Thoracic aorta (tissue), 2 donors: Measurements from ENCODE around the gene SNAPC4. TPM values are rescaled to one million over a fixed set of nuclear protein-coding genes. Genes with fewer than 3 reads are reported as not detected.

ENCODE experiments used
- ATAC-seq: fragments of 150-250 bp; one replicate; pipeline ENCODE4 v1.8.0; 2017; ENCODE audit warnings: low read depth; ENCODE audit not compliant: insufficient number of reproducible peaks, low FRiP score
- DNase-seq: peaks from one replicate; pipeline ENCODE4 v3.0.0-alpha.2; 2020; ENCODE audit warnings: low spot score
- H3K27ac ChIP-seq, 2 donors: fragments of 200-600 bp; sonication (generic); 1 replicate in 1 of 2; 2 replicates in 1 of 2; pipeline ENCODE4 v1.5.1; 2016; ENCODE audit warnings: mild to moderate bottlenecking in 2 of 2, moderate library complexity in 2 of 2
- H3K27me3 ChIP-seq: fragments of 200-600 bp; sonication (generic); replicated peaks from 2 replicates; pipeline ENCODE4 v1.6.0; 2016; ENCODE audit warnings: mild to moderate bottlenecking; ENCODE audit not compliant: insufficient read depth
- H3K36me3 ChIP-seq: fragments of 200-600 bp; sonication (generic); one replicate; pipeline ENCODE4 v1.5.1; 2016
- H3K4me1 ChIP-seq, 2 donors: fragments of 200-600 bp; sonication (generic); 1 replicate in 1 of 2; 2 replicates in 1 of 2; pipeline versions ENCODE4 v1.5.1 to v1.6.0; 2016; ENCODE audit warnings: low read depth in 2 of 2, mild to moderate bottlenecking in 1 of 2; ENCODE audit not compliant: control insufficient read depth in 1 of 2
- H3K4me3 ChIP-seq: fragments of 200-600 bp; sonication (generic); 2 replicates; pipeline ENCODE4 v1.5.1; 2016; ENCODE audit warnings: mild to moderate bottlenecking
- H3K9me3 ChIP-seq: fragments of 200-600 bp; sonication (generic); 2 replicates; pipeline ENCODE4 v1.5.1; 2016
- total RNA-seq, 2 donors: library from RNA; depleted of rRNA; stranded (reverse); fragments of >200 nt; gene quantifications; one replicate each; pipeline versions ENCODE4 v1.1.0 to v1.2.3, GENCODE V29; 2016
- TF ChIP-seq, protein P1 (sequence below): fragments of 200-600 bp; sonication (generic); IDR thresholded peaks from one replicate; pipeline ENCODE4 v1.5.1; 2019; ENCODE audit warnings: antibody characterized with exemption

Gene SNAPC4
- total RNA-seq, 2 donors from 2014 or later = 8.0 to 8.5 TPM

DNA sequence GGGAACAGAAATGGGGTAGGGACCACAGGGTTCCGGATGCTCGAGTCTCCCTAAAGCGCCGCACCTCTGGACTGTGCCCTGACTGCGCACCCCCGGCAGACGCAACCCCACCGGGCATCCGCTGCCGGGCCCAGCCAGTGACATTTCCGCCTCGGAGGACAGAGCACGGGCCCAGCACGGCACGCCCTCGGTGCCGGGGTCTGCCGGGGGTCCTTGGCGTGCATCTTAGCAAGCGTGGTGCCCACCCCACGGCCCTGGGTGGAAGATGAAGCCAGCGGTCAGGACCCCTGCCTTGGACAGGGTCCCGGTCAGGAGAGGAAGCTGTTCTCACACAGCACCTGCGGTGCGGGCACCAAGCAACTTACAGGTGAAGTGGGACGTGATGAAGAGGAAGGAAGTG is 32.6 kb upstream of the SNAPC4 start:
- Histone ChIP-seq H3K27ac (no peak overlapping the region), H3K4me1 (peaks cover 6 to 14% of the 10 kb centered on the region in 2 donors), H3K9me3 (no peaks in the 10 kb centered on the region), H3K27me3 (no peaks in the 10 kb centered on the region), H3K4me3 (no peak overlapping the region), H3K36me3 (peaks cover 32% of the 10 kb centered on the region)
- ATAC-seq (no peak), DNase-seq (no peak)
- TF ChIP-seq, protein P1, sequence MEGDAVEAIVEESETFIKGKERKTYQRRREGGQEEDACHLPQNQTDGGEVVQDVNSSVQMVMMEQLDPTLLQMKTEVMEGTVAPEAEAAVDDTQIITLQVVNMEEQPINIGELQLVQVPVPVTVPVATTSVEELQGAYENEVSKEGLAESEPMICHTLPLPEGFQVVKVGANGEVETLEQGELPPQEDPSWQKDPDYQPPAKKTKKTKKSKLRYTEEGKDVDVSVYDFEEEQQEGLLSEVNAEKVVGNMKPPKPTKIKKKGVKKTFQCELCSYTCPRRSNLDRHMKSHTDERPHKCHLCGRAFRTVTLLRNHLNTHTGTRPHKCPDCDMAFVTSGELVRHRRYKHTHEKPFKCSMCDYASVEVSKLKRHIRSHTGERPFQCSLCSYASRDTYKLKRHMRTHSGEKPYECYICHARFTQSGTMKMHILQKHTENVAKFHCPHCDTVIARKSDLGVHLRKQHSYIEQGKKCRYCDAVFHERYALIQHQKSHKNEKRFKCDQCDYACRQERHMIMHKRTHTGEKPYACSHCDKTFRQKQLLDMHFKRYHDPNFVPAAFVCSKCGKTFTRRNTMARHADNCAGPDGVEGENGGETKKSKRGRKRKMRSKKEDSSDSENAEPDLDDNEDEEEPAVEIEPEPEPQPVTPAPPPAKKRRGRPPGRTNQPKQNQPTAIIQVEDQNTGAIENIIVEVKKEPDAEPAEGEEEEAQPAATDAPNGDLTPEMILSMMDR = no peak

DNA sequence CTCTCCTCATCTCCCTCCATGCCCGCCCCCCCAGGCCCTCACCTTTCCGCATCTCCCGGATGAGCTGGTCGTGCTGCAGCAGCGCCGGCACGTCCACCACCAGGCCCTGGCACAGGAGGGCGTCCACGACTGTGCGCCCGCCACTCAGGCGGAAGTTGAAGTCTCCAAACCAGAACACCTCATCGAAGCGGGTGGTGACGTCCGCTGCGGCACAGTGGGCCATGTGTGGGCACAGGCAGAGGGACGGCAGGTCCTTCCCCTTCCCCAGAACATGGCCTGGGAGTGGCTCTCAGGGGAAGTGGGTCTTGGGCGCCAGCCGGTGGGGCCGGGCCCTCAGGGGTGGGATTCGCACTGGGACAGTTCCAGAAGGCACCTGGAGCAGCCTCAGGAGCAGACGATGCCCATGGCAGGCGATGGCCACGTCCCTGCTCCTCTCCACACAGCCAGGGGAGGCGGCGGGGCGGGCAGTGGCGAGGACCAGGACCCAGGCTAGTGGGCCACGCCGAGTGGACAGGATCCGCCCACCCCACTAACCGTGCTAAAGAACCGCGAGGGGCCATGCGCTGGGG is 31.9 kb upstream of the SNAPC4 start:
- TF ChIP-seq, protein P1 = no peak
- H3K27me3 ChIP-seq = no peaks in the 10 kb centered on the region
- H3K9me3 ChIP-seq = no peaks in the 10 kb centered on the region
- DNase-seq (no peak), ATAC-seq (no peak)
- no peak overlapping the region for H3K4me3 ChIP-seq
- H3K36me3 ChIP-seq = peaks cover 32% of the 10 kb centered on the region
- H3K27ac ChIP-seq = no peak overlapping the region
- peaks cover 0 to 7% of the 10 kb centered on the region in 2 donors for H3K4me1 ChIP-seq

GRCh38 chr9:136430588-136431234 is 30.7 kb upstream of the SNAPC4 start:
- ATAC-seq (no peak), DNase-seq (no peak)
- H3K4me3 ChIP-seq = no peak overlapping the region
- TF ChIP-seq, protein P1 = no peak
- H3K27me3 ChIP-seq = no peaks in the 10 kb centered on the region
- H3K4me1 ChIP-seq = no peaks in the 10 kb centered on the region
- H3K27ac ChIP-seq = no peak overlapping the region
- H3K36me3 ChIP-seq = peaks cover 30% of the 10 kb centered on the region
- no peaks in the 10 kb centered on the region for H3K9me3 ChIP-seq

GRCh38 chr9:136429683-136430491 is 29.9 kb upstream of the SNAPC4 start:
- Histone ChIP-seq H3K4me1 (no peaks in the 10 kb centered on the region), H3K9me3 (no peaks in the 10 kb centered on the region), H3K36me3 (peaks cover 27% of the 10 kb centered on the region), H3K27ac (no peak overlapping the region), H3K27me3 (no peaks in the 10 kb centered on the region), H3K4me3 (no peak overlapping the region)
- DNase-seq (no peak), ATAC-seq (no peak)
- TF ChIP-seq, protein P1 = no peak

DNA sequence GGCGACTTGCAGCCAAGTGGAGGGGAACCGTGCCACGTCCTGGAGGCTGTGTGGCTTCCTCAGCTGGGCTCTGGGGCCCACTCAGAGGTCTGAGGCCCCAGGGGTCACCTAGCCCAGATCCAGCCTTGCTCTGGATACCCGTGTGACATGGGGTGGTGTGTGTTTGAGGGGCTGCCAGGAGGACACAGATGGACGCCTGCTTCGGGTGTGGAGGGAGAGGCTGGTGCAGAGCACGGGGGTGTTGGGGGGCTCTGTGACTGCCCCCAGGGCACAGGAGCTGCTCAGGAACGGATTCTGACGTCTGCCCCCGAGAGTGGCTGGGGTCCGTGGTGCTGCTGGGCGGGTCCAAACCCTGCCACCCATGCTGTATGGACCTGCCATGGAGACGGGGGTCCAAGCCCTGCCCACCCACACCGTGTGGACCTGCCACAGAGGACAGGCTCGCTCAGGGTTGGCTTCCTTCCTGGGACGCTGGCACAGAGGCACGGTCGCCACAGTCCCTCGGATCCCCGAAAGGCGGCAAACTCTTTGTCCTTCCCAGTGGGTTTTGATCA is 29.2 kb upstream of the SNAPC4 start:
- Histone ChIP-seq H3K9me3 (no peaks in the 10 kb centered on the region), H3K4me3 (no peak overlapping the region), H3K4me1 (no peaks in the 10 kb centered on the region), H3K27ac (no peak overlapping the region), H3K36me3 (peaks cover 27% of the 10 kb centered on the region), H3K27me3 (no peaks in the 10 kb centered on the region)
- TF ChIP-seq, protein P1 = no peak
- ATAC-seq (no peak), DNase-seq (no peak)
